ENCODE data around the gene RPS6KA4.

The RPS6KA4 gene

DNA sequence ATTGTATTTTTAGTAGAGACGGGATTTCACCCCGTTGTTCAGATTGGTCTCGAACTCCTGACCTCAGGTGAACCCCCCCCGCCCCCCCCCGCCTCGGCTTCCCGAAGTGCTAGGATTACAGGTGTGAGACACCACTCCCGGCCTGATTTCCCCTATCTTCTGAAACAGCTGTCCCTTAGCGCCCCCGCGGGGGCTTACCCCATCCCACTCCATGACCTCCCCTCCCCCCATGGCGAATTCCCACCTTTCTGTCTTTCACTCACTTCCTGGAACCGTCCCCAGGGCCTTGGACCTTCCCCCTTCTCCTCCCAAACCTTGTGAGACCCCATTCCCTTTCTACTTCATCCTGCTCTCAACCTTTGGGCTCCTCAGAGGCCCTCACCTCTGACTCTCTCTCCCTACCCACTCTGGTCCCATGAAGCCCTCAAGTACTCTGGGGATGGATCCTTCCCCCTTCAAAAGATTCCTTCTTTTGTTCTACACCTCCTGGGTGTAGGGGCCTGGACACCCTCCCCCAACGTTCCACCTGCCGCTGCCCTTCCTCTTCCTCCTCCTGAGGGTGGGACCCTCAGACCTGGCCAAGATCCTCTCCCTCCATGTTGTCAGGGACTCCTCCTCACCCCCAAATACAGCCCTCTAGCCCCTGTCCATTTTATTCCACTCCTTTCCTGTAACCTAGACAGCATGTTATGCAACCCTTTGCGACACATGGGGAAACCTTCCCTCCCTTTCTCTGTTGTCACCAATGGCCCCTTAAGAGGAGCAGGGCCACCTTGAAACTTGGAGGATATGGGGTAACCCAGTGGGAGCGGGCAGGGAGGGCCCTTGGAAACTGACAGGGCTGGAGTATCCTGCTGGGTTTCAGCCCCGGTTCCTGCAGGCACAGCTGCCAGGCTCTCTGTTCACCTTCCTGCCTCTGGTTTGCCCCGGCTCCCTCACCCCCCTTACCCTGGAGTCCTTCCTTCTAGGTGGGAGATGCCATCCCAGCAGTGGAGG, 39.9 kb upstream of the RPS6KA4 start:
- TF ChIP-seq EZH2 (IDR thresholded peaks at IDR 0.05; ENCODE audit: borderline replicate concordance, low read length), result no peak
- TF ChIP-seq, protein P1, sequence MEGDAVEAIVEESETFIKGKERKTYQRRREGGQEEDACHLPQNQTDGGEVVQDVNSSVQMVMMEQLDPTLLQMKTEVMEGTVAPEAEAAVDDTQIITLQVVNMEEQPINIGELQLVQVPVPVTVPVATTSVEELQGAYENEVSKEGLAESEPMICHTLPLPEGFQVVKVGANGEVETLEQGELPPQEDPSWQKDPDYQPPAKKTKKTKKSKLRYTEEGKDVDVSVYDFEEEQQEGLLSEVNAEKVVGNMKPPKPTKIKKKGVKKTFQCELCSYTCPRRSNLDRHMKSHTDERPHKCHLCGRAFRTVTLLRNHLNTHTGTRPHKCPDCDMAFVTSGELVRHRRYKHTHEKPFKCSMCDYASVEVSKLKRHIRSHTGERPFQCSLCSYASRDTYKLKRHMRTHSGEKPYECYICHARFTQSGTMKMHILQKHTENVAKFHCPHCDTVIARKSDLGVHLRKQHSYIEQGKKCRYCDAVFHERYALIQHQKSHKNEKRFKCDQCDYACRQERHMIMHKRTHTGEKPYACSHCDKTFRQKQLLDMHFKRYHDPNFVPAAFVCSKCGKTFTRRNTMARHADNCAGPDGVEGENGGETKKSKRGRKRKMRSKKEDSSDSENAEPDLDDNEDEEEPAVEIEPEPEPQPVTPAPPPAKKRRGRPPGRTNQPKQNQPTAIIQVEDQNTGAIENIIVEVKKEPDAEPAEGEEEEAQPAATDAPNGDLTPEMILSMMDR (IDR thresholded peaks at IDR 0.05; ENCODE audit: low read length), result no peak
- no peaks in the 10 kb centered on the region for H3F3A ChIP-seq (ENCODE audit: insufficient read depth, low read length)
- H3K9me2 ChIP-seq (ENCODE audit: low read depth, low read length), result no peaks in the 10 kb centered on the region
- peaks cover 18% of the 10 kb centered on the region for H3K4me1 ChIP-seq (ENCODE audit: insufficient read depth, low read length, severe bottlenecking)
- peak overlapping the region; percentile 73 for H3K4me2 ChIP-seq (ENCODE audit: low read length)
- no peak overlapping the region for H2AFZ ChIP-seq (ENCODE audit: low read length)
- H3K36me3 ChIP-seq (ENCODE audit: insufficient read depth, low read length), result peaks cover 34% of the 10 kb centered on the region; the same call in 1 of the 2 replicates
- no peaks in the 10 kb centered on the region for H3K9me3 ChIP-seq (ENCODE audit: low read length)
- no peaks in the 10 kb centered on the region for H3K27me3 ChIP-seq (ENCODE audit: insufficient read depth, low read length)
- no peaks in the 10 kb centered on the region for H3K79me2 ChIP-seq (ENCODE audit: insufficient read depth, low read length)
- H3K4me3 ChIP-seq (ENCODE audit: low read depth, low read length, poor library complexity, severe bottlenecking), result peak overlapping the region; percentile 89
- peak overlapping the region; percentile 94 for H3K27ac ChIP-seq (ENCODE audit: low read depth, low read length, poor library complexity, severe bottlenecking)
- peak overlapping the region; percentile 91 for H3K9ac ChIP-seq (ENCODE audit: low read length)
- no peaks in the 10 kb centered on the region for H4K20me1 ChIP-seq (ENCODE audit: insufficient read depth, low read length)

DNA sequence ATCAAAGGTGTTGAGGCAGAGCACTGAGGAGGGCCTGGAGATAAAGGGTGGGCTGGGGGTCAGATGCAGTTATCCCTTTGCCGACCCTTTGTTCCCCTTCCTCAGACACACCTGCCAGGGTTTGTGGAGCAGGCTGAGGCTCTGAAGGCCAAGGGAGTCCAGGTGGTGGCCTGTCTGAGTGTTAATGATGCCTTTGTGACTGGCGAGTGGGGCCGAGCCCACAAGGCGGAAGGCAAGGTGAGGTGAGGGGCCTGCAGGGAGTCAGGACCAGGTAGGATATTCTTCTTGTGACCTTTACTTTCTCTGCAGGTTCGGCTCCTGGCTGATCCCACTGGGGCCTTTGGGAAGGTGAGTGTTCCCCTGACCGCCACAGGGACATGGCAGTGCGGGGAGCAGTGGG, 38.4 kb upstream of the RPS6KA4 start:
- Histone ChIP-seq H3K9ac (ENCODE audit: low read length) (no peak overlapping the region), H4K20me1 (ENCODE audit: insufficient read depth, low read length) (no peaks in the 10 kb centered on the region), H3K27ac (ENCODE audit: low read depth, low read length, poor library complexity, severe bottlenecking) (no peak overlapping the region), H2AFZ (ENCODE audit: low read length) (no peak overlapping the region), H3K9me3 (ENCODE audit: low read length) (no peaks in the 10 kb centered on the region), H3K4me3 (ENCODE audit: low read depth, low read length, poor library complexity, severe bottlenecking) (no peak overlapping the region), H3F3A (ENCODE audit: insufficient read depth, low read length) (no peaks in the 10 kb centered on the region), H3K4me1 (ENCODE audit: insufficient read depth, low read length, severe bottlenecking) (peaks cover 18% of the 10 kb centered on the region), H3K79me2 (ENCODE audit: insufficient read depth, low read length) (no peaks in the 10 kb centered on the region), H3K4me2 (ENCODE audit: low read length) (no peak overlapping the region), H3K9me2 (ENCODE audit: low read depth, low read length) (no peaks in the 10 kb centered on the region), H3K36me3 (ENCODE audit: insufficient read depth, low read length) (peaks cover 20% of the 10 kb centered on the region; the same call in 1 of the 2 replicates), H3K27me3 (ENCODE audit: insufficient read depth, low read length) (no peaks in the 10 kb centered on the region)
- no peak for TF ChIP-seq EZH2 (IDR thresholded peaks at IDR 0.05; ENCODE audit: borderline replicate concordance, low read length)
- TF ChIP-seq, protein P1 (IDR thresholded peaks at IDR 0.05; ENCODE audit: low read length), result no peak

DNA sequence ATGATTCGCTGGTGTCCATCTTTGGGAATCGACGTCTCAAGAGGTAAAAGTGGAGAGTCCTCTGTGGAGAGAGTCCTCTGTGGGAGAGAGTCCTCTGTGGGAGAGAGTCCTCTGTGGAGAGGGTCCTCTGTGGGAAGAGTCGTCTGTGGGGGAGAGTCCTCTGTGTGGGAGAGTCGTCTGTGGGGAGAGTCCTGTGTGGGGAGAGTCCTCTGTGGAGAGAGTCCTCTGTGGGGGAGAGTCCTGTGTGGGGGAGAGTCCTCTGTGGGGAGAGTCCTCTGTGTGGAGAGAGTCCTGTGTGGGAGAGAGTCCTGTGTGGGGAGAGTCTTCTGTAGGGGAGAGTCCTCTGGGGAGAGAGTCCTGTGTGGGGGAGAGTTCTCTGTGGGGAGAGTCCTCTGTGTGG, 37.9 kb upstream of the RPS6KA4 start:
- Histone ChIP-seq H3K4me3 (ENCODE audit: low read depth, low read length, poor library complexity, severe bottlenecking) (no peak overlapping the region), H3K79me2 (ENCODE audit: insufficient read depth, low read length) (no peaks in the 10 kb centered on the region), H4K20me1 (ENCODE audit: insufficient read depth, low read length) (no peaks in the 10 kb centered on the region), H3K27ac (ENCODE audit: low read depth, low read length, poor library complexity, severe bottlenecking) (no peak overlapping the region), H3K9me2 (ENCODE audit: low read depth, low read length) (no peaks in the 10 kb centered on the region), H2AFZ (ENCODE audit: low read length) (no peak overlapping the region), H3K4me2 (ENCODE audit: low read length) (no peak overlapping the region), H3K9me3 (ENCODE audit: low read length) (no peaks in the 10 kb centered on the region), H3K36me3 (ENCODE audit: insufficient read depth, low read length) (peaks cover 16% of the 10 kb centered on the region; the same call in 1 of the 2 replicates), H3K27me3 (ENCODE audit: insufficient read depth, low read length) (no peaks in the 10 kb centered on the region), H3K9ac (ENCODE audit: low read length) (no peak overlapping the region), H3F3A (ENCODE audit: insufficient read depth, low read length) (no peaks in the 10 kb centered on the region), H3K4me1 (ENCODE audit: insufficient read depth, low read length, severe bottlenecking) (peaks cover 16% of the 10 kb centered on the region)
- TF ChIP-seq, protein P1 (IDR thresholded peaks at IDR 0.05; ENCODE audit: low read length), result no peak
- no peak for TF ChIP-seq EZH2 (IDR thresholded peaks at IDR 0.05; ENCODE audit: borderline replicate concordance, low read length)

Data from OCI-LY1 (cell line).